WTC11 (cell line): Measurements from ENCODE around the gene CDX2.

Experiments used
- CREM ChIP-seq: sonication (generic); formaldehyde crosslinking; IDR thresholded peaks from 2 replicates; pipeline ENCODE4 v1.8.1; 2022; ENCODE audit warnings: mild to moderate bottlenecking, missing genetic modification reagents, moderate library complexity
- KAT7 ChIP-seq: sonication (generic); formaldehyde crosslinking; IDR thresholded peaks from 2 replicates; pipeline ENCODE4 v1.8.1; 2023; ENCODE audit warnings: missing genetic modification reagents, mild to moderate bottlenecking, borderline replicate concordance
- SP1 ChIP-seq: sonication (generic); formaldehyde crosslinking; conservative IDR thresholded peaks from 2 replicates; pipeline ENCODE4 v1.8.1; 2022; ENCODE audit warnings: missing genetic modification reagents
- TCF7 ChIP-seq: sonication (generic); formaldehyde crosslinking; IDR thresholded peaks from 2 replicates; pipeline ENCODE4 v1.8.0; 2022; ENCODE audit warnings: mild to moderate bottlenecking, low read depth, missing genetic modification reagents, moderate library complexity
- TF ChIP-seq, protein P1 (sequence below): sonication (generic); formaldehyde crosslinking; IDR thresholded peaks from 2 replicates; pipeline ENCODE4 v1.8.0; 2022; ENCODE audit warnings: missing genetic modification reagents
- TF ChIP-seq, protein P2 (sequence below): fragments of 200-600 bp; IDR thresholded peaks from 2 replicates; pipeline ENCODE4 v1.8.0; 2022; ENCODE audit warnings: antibody characterized with exemption
- TF ChIP-seq, protein P3 (sequence below): sonication (generic); formaldehyde crosslinking; IDR thresholded peaks from 2 replicates; pipeline ENCODE4 v1.8.1; 2022; ENCODE audit warnings: low read depth, mild to moderate bottlenecking, moderate library complexity, missing genetic modification reagents, borderline replicate concordance

DNA sequence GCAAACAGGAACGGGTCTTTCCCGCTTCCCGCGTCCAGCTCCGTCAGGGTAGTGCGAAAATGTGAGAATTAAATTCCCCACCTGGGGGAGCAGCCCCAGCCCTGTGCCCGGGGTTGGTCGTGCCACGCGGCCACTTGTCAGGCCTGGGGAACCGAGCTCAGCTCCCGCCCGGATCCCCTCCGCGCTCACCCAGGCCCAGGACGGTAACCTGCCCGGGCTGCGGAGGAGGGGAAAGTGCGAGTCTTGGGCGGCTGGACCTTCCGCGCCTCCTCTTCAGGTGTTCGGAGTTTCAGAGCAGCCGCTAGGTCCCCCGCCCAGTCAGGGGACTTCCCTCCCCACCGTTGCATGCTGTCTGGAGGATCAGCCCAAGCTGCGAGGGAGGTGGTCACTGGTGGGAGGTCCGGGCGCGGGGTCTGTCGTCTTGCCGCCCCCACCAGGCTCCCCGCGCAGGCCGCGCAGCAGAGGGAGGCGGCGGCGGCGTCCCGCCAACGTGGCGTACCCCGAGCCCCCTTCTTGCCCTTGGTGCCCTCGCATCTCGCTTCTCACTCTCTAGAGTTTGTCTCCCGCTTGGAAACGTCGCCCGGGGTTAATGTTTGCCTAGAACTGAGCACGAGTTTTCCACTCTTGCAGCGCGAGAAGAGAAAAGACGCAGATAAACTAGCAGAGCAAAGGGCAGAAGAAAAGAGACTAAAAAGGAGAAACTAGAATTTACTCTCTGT is 11.3 kb upstream of the CDX2 start:
- TF ChIP-seq, protein P1, sequence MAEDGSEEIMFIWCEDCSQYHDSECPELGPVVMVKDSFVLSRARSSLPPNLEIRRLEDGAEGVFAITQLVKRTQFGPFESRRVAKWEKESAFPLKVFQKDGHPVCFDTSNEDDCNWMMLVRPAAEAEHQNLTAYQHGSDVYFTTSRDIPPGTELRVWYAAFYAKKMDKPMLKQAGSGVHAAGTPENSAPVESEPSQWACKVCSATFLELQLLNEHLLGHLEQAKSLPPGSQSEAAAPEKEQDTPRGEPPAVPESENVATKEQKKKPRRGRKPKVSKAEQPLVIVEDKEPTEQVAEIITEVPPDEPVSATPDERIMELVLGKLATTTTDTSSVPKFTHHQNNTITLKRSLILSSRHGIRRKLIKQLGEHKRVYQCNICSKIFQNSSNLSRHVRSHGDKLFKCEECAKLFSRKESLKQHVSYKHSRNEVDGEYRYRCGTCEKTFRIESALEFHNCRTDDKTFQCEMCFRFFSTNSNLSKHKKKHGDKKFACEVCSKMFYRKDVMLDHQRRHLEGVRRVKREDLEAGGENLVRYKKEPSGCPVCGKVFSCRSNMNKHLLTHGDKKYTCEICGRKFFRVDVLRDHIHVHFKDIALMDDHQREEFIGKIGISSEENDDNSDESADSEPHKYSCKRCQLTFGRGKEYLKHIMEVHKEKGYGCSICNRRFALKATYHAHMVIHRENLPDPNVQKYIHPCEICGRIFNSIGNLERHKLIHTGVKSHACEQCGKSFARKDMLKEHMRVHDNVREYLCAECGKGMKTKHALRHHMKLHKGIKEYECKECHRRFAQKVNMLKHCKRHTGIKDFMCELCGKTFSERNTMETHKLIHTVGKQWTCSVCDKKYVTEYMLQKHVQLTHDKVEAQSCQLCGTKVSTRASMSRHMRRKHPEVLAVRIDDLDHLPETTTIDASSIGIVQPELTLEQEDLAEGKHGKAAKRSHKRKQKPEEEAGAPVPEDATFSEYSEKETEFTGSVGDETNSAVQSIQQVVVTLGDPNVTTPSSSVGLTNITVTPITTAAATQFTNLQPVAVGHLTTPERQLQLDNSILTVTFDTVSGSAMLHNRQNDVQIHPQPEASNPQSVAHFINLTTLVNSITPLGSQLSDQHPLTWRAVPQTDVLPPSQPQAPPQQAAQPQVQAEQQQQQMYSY (CRISPR knock-in tag): peak; percentile 64
- TF ChIP-seq TCF7 (CRISPR knock-in tag) (no peak), KAT7 (CRISPR knock-in tag) (no peak), SP1 (CRISPR knock-in tag) (no peak), CREM (CRISPR knock-in tag) (no peak)
- TF ChIP-seq, protein P2, sequence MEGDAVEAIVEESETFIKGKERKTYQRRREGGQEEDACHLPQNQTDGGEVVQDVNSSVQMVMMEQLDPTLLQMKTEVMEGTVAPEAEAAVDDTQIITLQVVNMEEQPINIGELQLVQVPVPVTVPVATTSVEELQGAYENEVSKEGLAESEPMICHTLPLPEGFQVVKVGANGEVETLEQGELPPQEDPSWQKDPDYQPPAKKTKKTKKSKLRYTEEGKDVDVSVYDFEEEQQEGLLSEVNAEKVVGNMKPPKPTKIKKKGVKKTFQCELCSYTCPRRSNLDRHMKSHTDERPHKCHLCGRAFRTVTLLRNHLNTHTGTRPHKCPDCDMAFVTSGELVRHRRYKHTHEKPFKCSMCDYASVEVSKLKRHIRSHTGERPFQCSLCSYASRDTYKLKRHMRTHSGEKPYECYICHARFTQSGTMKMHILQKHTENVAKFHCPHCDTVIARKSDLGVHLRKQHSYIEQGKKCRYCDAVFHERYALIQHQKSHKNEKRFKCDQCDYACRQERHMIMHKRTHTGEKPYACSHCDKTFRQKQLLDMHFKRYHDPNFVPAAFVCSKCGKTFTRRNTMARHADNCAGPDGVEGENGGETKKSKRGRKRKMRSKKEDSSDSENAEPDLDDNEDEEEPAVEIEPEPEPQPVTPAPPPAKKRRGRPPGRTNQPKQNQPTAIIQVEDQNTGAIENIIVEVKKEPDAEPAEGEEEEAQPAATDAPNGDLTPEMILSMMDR: no peak
- TF ChIP-seq, protein P3, sequence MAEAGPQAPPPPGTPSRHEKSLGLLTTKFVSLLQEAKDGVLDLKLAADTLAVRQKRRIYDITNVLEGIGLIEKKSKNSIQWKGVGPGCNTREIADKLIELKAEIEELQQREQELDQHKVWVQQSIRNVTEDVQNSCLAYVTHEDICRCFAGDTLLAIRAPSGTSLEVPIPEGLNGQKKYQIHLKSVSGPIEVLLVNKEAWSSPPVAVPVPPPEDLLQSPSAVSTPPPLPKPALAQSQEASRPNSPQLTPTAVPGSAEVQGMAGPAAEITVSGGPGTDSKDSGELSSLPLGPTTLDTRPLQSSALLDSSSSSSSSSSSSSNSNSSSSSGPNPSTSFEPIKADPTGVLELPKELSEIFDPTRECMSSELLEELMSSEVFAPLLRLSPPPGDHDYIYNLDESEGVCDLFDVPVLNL: no peak
